GM23248 (cell line): Measurements from ENCODE around the gene BEX2.

Experiments used
- EZH2 ChIP-seq: fragments of 200-600 bp; sonication (generic); IDR thresholded peaks from 2 replicates; pipeline ENCODE4 v1.6.1; 2018; ENCODE audit warnings: antibody characterized with exemption, mild to moderate bottlenecking; ENCODE audit not compliant: insufficient read depth, poor library complexity, severe bottlenecking
- EZH2phosphoT487 ChIP-seq: fragments of 200-600 bp; sonication (generic); IDR thresholded peaks from 2 replicates; pipeline ENCODE4 v1.6.1; 2018; ENCODE audit warnings: antibody characterized with exemption, moderate library complexity, mild to moderate bottlenecking, low read depth; ENCODE audit not compliant: insufficient read depth

DNA sequence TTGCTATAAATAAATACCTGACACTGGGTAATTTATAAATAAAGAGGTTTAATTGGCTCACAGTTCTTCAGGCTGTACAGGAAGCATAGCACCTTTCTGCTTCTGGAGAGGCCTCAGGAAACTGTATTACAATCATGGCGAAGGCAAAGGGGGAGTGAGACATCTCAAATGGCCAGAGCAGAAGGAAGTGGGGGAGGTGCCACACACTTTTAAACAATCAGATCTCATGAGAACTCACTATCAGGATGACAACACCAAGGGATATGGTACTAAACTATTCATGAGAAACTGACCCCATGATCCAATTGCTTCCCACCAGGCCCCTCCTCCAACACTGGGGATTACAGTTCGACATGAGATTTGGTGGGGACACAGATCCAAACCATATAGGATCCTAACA lies 33.8 kb upstream of the BEX2 start:
- TF ChIP-seq EZH2phosphoT487 (no peak), EZH2 (no peak)
